Measurements from ENCODE around the gene EGFL7.

Gene EGFL7

GRCh38 chr9:136712690-136713544, 50.2 kb downstream of the EGFL7 start:
- in situ Hi-C loops (cut with MboI; ENCODE audit: low sequenced_read_pairs): no loop called here

DNA sequence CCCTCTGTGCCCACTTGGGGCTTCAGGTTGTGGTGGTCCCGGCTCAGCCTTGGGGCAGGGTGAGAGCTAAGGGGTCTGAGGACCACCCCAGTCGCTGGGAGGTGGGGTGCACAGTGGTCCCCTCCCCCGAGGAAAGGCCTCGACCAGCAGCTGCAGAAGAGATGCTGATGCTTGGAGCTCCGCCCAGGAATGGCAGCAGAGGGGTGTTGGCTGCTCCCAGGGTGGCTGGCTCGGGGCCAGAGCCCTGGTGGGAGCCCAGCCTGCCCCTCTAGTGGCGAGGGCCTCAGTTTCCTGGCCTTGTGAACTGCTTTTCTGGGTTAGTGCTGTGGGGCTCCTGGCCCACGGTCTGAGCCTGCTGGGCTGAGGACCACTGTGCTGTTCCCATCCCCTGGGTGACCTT, 50.8 kb downstream of the EGFL7 start:
- in situ Hi-C loops (cut with MboI; ENCODE audit: low sequenced_read_pairs): no loop called here

DNA sequence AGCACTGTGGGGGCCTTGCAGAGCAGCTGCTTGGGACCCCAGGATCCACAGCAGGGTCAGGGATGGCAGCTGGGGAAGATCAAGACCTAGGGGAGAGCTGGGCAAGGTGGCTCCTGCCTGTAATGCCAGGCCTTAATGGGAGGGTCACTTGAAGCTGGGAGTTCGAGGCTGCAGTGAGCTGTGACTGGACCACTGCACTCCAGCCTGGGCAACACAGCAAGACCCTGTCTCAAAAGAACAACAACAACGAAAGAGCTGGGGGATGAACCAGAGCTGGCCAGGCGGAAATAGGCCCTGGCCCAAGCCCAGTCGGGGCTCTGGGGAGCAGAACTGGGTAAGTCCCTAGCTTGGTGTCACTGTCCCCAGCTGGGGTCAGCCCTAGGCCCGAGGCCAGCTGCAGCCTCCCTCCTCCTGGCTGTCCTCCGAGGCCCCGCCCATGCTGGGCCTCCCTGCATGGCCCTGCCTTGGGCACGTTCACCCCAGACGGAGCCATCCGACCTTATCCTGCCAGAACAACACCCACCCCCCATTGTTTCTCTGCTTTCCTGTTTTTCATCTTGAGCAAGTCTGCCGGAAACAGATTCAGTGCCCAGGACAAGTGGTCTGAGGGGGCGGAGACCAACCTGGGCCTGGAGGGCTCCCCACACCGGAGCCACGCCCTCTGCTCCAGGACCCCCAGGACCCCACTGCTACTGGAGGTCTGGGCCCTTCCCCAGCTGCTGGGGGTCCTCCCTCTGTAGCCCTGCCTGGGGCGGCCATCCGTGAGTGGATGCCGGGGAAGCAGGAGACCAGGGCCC, 51.6 kb downstream of the EGFL7 start:
- in situ Hi-C loops (cut with MboI; ENCODE audit: low sequenced_read_pairs): no loop called here

GRCh38 chr9:136714893-136715274, 52.2 kb downstream of the EGFL7 start:
- in situ Hi-C loops (cut with MboI; ENCODE audit: low sequenced_read_pairs): no loop called here

DNA sequence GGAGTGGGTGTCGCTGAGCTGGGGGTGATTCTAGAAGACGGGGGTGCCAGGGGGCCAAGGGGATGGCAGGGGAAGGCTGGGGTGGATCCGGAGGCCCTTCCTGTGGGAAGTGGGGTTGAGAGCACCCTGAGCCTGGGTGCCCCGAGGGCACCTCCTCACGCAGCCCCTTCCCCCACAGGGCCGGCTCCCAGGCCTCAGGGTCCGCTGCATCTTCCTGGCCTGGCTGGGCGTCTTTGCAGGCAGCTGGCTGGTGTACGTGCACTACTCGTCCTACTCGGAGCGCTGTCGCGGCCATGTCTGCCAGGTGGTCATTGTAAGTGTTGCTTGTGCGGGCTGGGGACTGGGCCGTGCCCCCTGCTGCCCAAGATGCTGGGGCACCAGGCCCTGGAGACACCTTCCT, 54.7 kb downstream of the EGFL7 start:
- in situ Hi-C loops (cut with MboI; ENCODE audit: low sequenced_read_pairs): no loop called here

- in situ Hi-C loops (cut with MboI; ENCODE audit: low sequenced_read_pairs): no loop called here
These were observed 55.9 kb downstream of the EGFL7 start for GRCh38 chr9:136718345-136719194.

DNA sequence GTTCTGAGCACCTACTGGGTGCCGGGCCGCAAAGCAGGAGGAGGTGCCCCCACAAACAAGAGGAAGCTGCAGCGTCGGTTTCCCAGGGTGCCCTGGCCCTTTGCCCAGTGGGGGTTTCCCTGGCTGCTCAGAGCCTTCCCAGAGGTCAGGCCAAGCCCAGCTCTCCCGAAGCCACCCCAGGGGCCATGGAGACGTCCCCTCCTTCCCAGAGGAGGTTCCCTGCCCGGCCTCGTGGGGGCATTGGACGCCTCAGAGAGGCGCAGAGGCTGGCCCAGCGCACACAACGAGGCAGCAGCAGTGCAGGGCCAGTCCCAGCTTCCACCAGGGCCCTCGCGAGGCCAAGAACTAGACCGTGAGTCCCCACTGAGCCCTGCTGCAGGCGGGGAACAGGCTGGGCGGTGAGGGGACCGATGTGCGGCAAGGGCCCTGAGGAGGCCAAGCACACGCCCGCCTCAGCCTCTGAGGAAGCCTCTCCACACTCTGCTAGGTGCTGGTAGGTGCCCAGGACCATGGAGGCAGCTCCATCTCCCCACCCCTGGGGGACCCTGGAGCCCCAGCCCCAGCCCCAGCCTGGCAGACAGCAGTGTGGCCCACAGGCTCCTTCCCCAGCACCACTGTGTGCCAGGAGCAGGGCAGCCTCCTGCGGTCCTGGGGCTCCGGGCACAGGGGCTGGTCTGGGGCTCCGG, 56.6 kb downstream of the EGFL7 start:
- in situ Hi-C loops (cut with MboI; ENCODE audit: low sequenced_read_pairs): no loop called here

- in situ Hi-C loops (cut with MboI; ENCODE audit: low sequenced_read_pairs): no loop called here
These were observed 57.7 kb downstream of the EGFL7 start for GRCh38 chr9:136720251-136720897.

- in situ Hi-C loops (cut with MboI; ENCODE audit: low sequenced_read_pairs): no loop called here
These were observed 58.2 kb downstream of the EGFL7 start for GRCh38 chr9:136720898-136721338.

GRCh38 chr9:136721339-136722092, 58.8 kb downstream of the EGFL7 start:
- in situ Hi-C loops (cut with MboI; ENCODE audit: low sequenced_read_pairs): no loop called here

Data from HL-60/S4 treated with phorbol 12-myristate 13-acetate at 8.2 ng/mL for 4 days and 3 days (cell line).